K562 (cell line): ENCODE measurements around the gene TRIP6. TPM values are rescaled to one million over a fixed set of nuclear protein-coding genes. Genes with fewer than 3 reads are reported as not detected.

Experiments used
- CEBPG ChIP-seq, 3 experiments: fragments of 200-800 bp in 1 of 3; sonication (Bioruptor generic) in 1 of 3; sonication (generic) in 1 of 3; formaldehyde crosslinking in 1 of 3; IDR thresholded peaks in 2 of 3; conservative IDR thresholded peaks in 1 of 3; 2 replicates each; pipeline versions ENCODE4 v1.6.1 to v1.8.0; 2016 to 2022; ENCODE audit warnings: missing compliant biosample characterization in 2 of 3, missing genetic modification characterization in 2 of 3, mild to moderate bottlenecking in 1 of 3, missing genetic modification reagents in 1 of 3
- GTF2E2 ChIP-seq: fragments of 200-800 bp; sonication (Bioruptor generic); IDR thresholded peaks from 2 replicates; pipeline ENCODE4 v1.6.1; 2016; ENCODE audit warnings: missing genetic modification characterization, missing compliant biosample characterization
- HMGN3 ChIP-seq: IDR thresholded peaks from 2 replicates; pipeline ENCODE4 v1.6.1; 2011; ENCODE audit warnings: borderline replicate concordance, low read depth, mild to moderate bottlenecking, mixed read lengths, low read length; ENCODE audit not compliant: insufficient read length; ENCODE audit errors: extremely low read depth
- MAFF ChIP-seq: IDR thresholded peaks from 2 replicates; pipeline ENCODE4 v1.6.1; 2012; ENCODE audit warnings: low read length, improper control_type of control experiment
- MECOM ChIP-seq: fragments of 250-450 bp; sonication (Bioruptor Pico); IDR thresholded peaks from 2 replicates; pipeline ENCODE4 v1.8.0; 2022; ENCODE audit warnings: inconsistent platforms
- NFIC ChIP-seq: fragments of 450-650 bp; IDR thresholded peaks from 2 replicates; pipeline ENCODE4 v1.6.1; 2017; ENCODE audit warnings: mild to moderate bottlenecking, inconsistent platforms
- SETDB1 ChIP-seq: IDR thresholded peaks from one replicate; pipeline ENCODE4 v1.6.1; 2012; ENCODE audit warnings: low read length, control low read depth, inconsistent platforms
- SIX5 ChIP-seq, 2 experiments: IDR thresholded peaks; 2 replicates each; pipeline ENCODE4 v1.6.1; 2011; ENCODE audit warnings: low read length in 2 of 2, borderline replicate concordance in 1 of 2, low read depth in 1 of 2, mild to moderate bottlenecking in 1 of 2, moderate library complexity in 1 of 2; ENCODE audit not compliant: insufficient read depth in 1 of 2
- SMARCC2 ChIP-seq: fragments of 450-650 bp; IDR thresholded peaks from 2 replicates; pipeline ENCODE4 v1.6.1; 2017; ENCODE audit warnings: antibody characterized with exemption, moderate library complexity, mild to moderate bottlenecking, low read depth
- SNIP1 ChIP-seq: fragments of 450-650 bp; IDR thresholded peaks from 2 replicates; pipeline ENCODE4 v1.7.1; 2017; ENCODE audit warnings: low read depth, mild to moderate bottlenecking
- STAG1 ChIP-seq: sonication (generic); formaldehyde crosslinking; IDR thresholded peaks from 2 replicates; pipeline ENCODE4 v1.5.0; 2020; ENCODE audit warnings: missing genetic modification reagents, borderline replicate concordance
- XRCC5 ChIP-seq: fragments of 200-400 bp; formaldehyde crosslinking; IDR thresholded peaks from 2 replicates; pipeline ENCODE4 v1.6.1; 2017; ENCODE audit warnings: low read depth, mild to moderate bottlenecking, low read length
- ZNF121 ChIP-seq: sonication (generic); formaldehyde crosslinking; conservative IDR thresholded peaks from 2 replicates; pipeline ENCODE4 v1.8.0; 2022; ENCODE audit warnings: missing genetic modification reagents
- ZNF436 ChIP-seq: fragments of 250-450, 450-650 bp; sonication (Bioruptor Pico); formaldehyde crosslinking; IDR thresholded peaks from 2 replicates; pipeline ENCODE4 v1.7.0; 2020; ENCODE audit warnings: mild to moderate bottlenecking
- polyA plus RNA-seq, 8 experiments: library from polyadenylated mRNA; depleted of rRNA in 4 of 8; stranded (reverse) in 5 of 8; unstranded in 3 of 8; fragments of >200 nt; fragmentation: Nextera tagmentation in 2 of 8; fragmentation: Illumina TruSeq in 1 of 8; extraction: Ambion mirVana in 2 of 8; extraction: Trizol in 1 of 8; gene quantifications; 2 replicates each; pipeline versions ENCODE4 v1.2.1 to v1.2.3, GENCODE V29; 2011 to 2014; ENCODE audit warnings: inconsistent platforms in 1 of 8, missing spikeins in 1 of 8
- total RNA-seq, 7 experiments: library from RNA; depleted of rRNA in 6 of 7; stranded (reverse); fragments of >200 nt in 6 of 7; fragmentation: Illumina TruSeq in 2 of 7; extraction: Trizol in 2 of 7; gene quantifications; 2 replicates each; pipeline versions ENCODE4 v1.2.1 to v1.2.3, GENCODE V29; 2011 to 2021; ENCODE audit warnings: low replicate concordance in 1 of 7
- TF ChIP-seq, protein P1 (sequence below), 2 experiments: fragments of 450-650 bp in 1 of 2; sonication (generic) in 1 of 2; formaldehyde crosslinking in 1 of 2; IDR thresholded peaks; 2 replicates each; pipeline versions ENCODE4 v1.7.1 to v1.9.0; 2016 to 2022; ENCODE audit warnings: inconsistent platforms in 1 of 2, mild to moderate bottlenecking in 1 of 2, missing genetic modification reagents in 1 of 2
- TF ChIP-seq, protein P2 (sequence below), 2 experiments: fragments of 250-450 bp in 1 of 2; fragments of 450-650 bp in 1 of 2; sonication (Bioruptor Pico) in 1 of 2; IDR thresholded peaks; 2 replicates each; pipeline versions ENCODE4 v1.6.1 to v1.8.0; 2016 to 2021; ENCODE audit warnings: mild to moderate bottlenecking in 2 of 2, moderate library complexity in 2 of 2, missing compliant biosample characterization in 1 of 2, missing genetic modification characterization in 1 of 2

Gene TRIP6
- total and polyA plus RNA-seq, 9 of the 15 experiments (the other 6 are each of a cell fraction or from before 2014, with no cell fraction given), result 5.9 to 141 (median 54.0) TPM

DNA sequence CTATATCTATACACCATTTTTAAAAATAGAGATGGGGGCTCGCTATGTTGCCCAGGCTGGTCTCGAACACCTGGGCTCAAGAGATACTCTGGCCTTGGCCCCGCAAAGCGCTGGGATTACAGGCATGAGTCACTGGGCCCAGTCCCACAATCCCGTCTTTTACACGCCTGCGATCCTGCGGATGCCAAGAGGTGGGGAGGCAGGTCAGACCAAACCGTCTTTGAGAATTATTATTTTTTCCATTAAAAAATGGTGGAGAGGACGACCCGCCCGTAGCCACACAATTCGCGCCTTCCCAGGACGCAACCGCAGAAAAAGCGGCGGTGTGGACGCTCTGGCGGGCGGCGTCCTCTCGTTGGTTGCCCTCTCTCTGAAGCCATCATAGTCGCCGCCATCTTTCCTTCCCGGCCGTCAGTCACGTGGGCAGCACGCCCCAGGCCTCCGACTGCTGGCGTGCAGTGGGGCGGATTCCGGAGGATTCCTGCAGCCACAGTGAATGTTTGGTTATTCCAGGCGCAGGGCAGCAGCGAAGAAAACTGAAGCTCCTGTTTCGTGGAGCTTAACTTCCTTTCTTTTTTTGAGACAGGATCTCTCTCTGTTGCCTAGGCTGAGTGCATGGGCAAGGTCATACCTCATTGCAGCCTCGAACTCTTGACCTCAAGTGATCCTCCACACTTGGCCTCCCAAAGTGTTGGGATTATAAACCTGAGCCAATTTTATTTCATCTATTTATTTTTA is 29.9 kb upstream of the TRIP6 start (continued):
- TF ChIP-seq, protein P1, sequence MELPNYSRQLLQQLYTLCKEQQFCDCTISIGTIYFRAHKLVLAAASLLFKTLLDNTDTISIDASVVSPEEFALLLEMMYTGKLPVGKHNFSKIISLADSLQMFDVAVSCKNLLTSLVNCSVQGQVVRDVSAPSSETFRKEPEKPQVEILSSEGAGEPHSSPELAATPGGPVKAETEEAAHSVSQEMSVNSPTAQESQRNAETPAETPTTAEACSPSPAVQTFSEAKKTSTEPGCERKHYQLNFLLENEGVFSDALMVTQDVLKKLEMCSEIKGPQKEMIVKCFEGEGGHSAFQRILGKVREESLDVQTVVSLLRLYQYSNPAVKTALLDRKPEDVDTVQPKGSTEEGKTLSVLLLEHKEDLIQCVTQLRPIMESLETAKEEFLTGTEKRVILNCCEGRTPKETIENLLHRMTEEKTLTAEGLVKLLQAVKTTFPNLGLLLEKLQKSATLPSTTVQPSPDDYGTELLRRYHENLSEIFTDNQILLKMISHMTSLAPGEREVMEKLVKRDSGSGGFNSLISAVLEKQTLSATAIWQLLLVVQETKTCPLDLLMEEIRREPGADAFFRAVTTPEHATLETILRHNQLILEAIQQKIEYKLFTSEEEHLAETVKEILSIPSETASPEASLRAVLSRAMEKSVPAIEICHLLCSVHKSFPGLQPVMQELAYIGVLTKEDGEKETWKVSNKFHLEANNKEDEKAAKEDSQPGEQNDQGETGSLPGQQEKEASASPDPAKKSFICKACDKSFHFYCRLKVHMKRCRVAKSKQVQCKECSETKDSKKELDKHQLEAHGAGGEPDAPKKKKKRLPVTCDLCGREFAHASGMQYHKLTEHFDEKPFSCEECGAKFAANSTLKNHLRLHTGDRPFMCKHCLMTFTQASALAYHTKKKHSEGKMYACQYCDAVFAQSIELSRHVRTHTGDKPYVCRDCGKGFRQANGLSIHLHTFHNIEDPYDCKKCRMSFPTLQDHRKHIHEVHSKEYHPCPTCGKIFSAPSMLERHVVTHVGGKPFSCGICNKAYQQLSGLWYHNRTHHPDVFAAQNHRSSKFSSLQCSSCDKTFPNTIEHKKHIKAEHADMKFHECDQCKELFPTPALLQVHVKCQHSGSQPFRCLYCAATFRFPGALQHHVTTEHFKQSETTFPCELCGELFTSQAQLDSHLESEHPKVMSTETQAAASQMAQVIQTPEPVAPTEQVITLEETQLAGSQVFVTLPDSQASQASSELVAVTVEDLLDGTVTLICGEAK (IDR thresholded peaks at IDR 0.05), result peak; percentile 44; the same call in 1 of the 2 replicates
- TF ChIP-seq, protein P1 (CRISPR knock-in tag; IDR thresholded peaks at IDR 0.05), result no peak
- TF ChIP-seq MECOM (CRISPR knock-in tag) (0 out of 2 replicates have a peak, but pooled peaks have one; percentile 8), MAFF (no peak), SMARCC2 (0 out of 2 replicates have a peak, but pooled peaks have one; percentile 62), NFIC (peak; percentile 23), SIX5 (IDR thresholded peaks at IDR 0.05; ENCODE audit: borderline replicate concordance in 1 of 2, insufficient read depth in 1 of 2, low read depth in 1 of 2, low read length in 2 of 2) (peak; percentile 52 to 67; a peak in 2 of 4 replicates), GTF2E2 (tag) (peak; percentile 81; the same call in 1 of the 2 replicates), ZNF121 (CRISPR knock-in tag) (no peak), ZNF436 (CRISPR knock-in tag) (no peak), SNIP1 (peak; percentile 88), SETDB1 (no peak), XRCC5 (peak; percentile 89), STAG1 (CRISPR knock-in tag) (no peak), CEBPG (CRISPR knock-in tag; IDR thresholded peaks at IDR 0.05) (no peak), CEBPG (tag; conservative IDR thresholded peaks at IDR 0.05 in 1 of 2, IDR thresholded peaks at IDR 0.05 in 1 of 2) (no peak), HMGN3 (peak; percentile 68)
- TF ChIP-seq, protein P2, sequence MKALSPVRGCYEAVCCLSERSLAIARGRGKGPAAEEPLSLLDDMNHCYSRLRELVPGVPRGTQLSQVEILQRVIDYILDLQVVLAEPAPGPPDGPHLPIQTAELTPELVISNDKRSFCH (CRISPR knock-in tag; IDR thresholded peaks at IDR 0.05), result no peak
- TF ChIP-seq, protein P2 (tag; IDR thresholded peaks at IDR 0.05), result peak; percentile 49; the same call in 1 of the 2 replicates
